NCI-H524 (cell line): ENCODE results near the gene PLA2G3.
A peak's percentile ranks its signal among the peaks of the same experiment; 100 is the strongest.
"Not testable (repeated sequence)": the region's sequence is repeated elsewhere in the genome, so short reads cannot be mapped to it uniquely, and the experiment has no call there.

Experiments
- DNase-seq, 2 experiments: peaks; one replicate each; lab custom pipeline; 2025; lab: John Stamatoyannopoulos, UW

Gene PLA2G3

DNA sequence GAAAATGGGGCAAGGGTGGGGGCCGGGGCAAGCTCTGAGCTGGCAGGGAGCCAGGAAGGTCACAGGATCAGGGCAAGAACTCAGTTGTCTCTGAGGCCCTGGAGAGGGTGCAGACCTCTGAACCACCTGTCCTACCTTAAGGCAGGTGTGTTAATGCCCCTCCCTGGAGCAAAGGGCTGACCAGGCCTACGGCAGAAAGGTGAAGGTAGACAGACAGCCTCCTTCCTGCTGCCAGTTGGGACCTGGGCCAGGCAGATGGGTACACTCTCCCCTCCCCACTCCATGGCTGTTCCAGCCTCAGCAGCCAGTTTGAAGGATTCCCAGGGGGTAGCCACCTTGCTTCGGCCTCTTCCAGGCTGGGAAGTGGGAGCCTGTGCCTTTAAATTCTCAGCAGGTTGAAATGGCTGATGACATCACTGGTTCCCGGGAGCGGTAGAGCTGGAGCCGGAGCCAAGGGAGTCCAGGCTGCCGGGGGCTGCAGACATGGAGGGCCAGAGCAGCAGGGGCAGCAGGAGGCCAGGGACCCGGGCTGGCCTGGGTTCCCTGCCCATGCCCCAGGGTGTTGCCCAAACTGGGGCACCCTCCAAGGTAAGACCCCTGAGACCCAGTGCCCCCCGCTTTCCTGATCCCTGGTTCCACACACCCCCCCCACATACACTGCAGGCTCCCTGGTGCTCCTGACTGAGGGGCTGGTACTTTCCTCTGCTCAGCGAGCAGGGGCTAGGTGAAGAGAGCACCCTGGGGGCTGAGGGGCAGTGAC is 17.6 kb downstream of the PLA2G3 start, which contains the start of gene INPP5J:
Gene INPP5J (plus strand): TSS at position 435 of the 760 bp plus-strand sequence. CDS start 49 bp downstream, at position 484.
- DNase-seq = peak in 1 of 2 experiments; percentile 42

- DNase-seq = no peak
Observed at GRCh38 chr22:31122196-31122531, 18.1 kb downstream of the PLA2G3 start.

GRCh38 chr22:31121403-31121802 is 18.9 kb downstream of the PLA2G3 start:
- DNase-seq = no peak

- DNase-seq = no peak
Observed at GRCh38 chr22:31120642-31121041, 19.7 kb downstream of the PLA2G3 start.

GRCh38 chr22:31120230-31120629 is 20.1 kb downstream of the PLA2G3 start:
- DNase-seq = no peak

GRCh38 chr22:31119026-31119717 is 21.1 kb downstream of the PLA2G3 start:
- no peak for DNase-seq

GRCh38 chr22:31118046-31118820 is 22.1 kb downstream of the PLA2G3 start:
- DNase-seq = no peak

GRCh38 chr22:31112547-31113091 is 27.7 kb downstream of the PLA2G3 start:
- not testable (repeated sequence) for DNase-seq

DNA sequence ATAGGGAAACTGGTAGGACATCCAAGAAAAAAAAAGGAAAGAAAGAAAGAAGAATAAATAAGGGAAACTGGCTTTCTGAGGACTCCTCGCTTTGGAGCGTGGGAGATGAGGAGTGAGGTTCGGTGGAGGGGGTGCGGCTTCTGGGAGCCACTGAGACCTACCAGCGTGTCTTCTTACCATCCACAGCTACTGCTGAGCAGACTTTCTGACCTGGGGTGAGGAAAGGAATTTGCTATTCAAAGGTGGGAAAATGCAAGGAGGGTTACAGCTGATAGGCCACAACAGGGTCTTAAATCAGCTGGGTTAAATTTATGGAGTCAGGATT is 32.5 kb downstream of the PLA2G3 start:
- no peak for DNase-seq

GRCh38 chr22:31107178-31107893 is 33.0 kb downstream of the PLA2G3 start, which contains the start of gene SELENOM:
TSS of gene SELENOM (minus strand) at chr22:31107568. CDS start at chr22:31107505, 63 bp downstream.
- DNase-seq = peak; percentile 98

- no peak for DNase-seq
Observed at GRCh38 chr22:31106731-31107177, 33.6 kb downstream of the PLA2G3 start.

- peak; percentile 32 to 60 for DNase-seq
Observed at GRCh38 chr22:31106001-31106571, 34.2 kb downstream of the PLA2G3 start.

GRCh38 chr22:31105282-31105929 is 34.9 kb downstream of the PLA2G3 start:
- DNase-seq = no peak

DNA sequence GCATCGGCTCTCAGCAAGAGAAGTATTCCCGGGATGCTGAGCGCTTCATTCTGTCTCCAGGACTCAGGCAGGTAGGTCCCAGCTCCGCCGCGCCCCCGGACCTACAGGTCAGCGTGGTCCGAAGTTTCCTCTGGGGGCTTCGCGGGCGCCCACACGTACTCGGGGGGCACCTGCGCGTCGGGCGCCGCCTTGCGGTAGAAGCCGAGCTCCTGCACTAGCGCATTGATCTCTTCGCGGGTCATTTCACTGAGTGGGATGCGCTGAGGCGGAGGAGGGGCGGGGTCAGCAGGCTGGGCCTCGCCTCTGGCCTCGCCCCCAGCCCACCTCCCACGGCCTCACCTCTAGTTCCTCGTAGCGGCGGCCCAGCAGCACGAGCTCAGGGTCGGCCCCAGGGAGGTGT is 35.4 kb downstream of the PLA2G3 start:
- no peak for DNase-seq

DNA sequence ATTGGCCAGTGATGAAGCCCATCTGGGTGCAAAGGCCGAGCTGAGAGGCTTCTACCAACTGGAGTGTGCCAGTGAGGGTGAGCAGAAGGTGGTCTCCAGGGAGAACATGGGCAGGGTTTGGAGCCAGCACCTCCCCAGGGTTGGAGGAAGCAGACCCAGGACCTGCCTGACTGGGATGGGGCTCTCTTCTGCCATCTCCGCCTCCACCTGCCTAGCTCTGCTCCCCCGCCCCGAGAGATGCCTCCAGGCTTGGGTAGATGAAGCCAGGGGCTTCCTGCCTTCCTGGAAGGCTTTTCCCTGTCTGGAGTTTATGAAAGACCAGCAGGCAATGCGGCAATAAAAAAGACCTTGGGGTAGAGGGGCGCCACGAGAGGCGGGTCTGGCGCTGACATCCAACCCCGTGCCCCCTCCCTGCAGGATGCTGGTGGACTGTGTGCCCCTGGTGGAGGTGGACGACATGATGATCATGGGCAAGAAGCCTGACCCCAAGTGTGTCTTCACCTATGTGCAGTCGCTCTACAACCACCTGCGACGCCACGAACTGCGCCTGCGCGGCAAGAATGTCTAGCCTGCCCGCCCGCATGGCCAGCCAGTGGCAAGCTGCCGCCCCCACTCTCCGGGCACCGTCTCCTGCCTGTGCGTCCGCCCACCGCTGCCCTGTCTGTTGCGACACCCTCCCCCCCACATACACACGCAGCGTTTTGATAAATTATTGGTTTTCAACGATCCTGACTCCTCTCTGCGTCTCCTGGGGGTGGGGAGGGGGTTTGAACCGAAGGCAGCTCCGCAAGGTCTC is 36.2 kb downstream of the PLA2G3 start:
- DNase-seq = no peak

DNA sequence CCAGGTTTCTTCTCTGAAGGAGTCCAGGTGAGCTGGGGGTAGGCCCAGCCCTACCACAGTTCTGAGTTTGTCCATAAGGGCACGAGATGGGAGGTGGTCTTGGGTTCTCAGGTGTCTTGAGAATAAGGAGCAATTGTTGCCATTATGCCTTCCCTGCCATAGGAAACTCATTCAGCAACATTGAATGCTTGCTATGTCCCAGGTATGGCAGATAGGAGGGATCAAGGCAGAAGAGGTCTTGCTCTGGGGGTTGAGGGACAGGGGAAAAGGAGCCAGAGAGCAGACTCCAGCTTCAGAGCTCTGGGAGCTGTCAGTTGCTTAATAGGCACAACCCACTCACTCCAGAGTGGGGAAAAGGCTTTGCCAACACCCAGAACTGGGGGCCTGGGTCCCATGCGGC is 37.2 kb downstream of the PLA2G3 start:
- DNase-seq = no peak

DNA sequence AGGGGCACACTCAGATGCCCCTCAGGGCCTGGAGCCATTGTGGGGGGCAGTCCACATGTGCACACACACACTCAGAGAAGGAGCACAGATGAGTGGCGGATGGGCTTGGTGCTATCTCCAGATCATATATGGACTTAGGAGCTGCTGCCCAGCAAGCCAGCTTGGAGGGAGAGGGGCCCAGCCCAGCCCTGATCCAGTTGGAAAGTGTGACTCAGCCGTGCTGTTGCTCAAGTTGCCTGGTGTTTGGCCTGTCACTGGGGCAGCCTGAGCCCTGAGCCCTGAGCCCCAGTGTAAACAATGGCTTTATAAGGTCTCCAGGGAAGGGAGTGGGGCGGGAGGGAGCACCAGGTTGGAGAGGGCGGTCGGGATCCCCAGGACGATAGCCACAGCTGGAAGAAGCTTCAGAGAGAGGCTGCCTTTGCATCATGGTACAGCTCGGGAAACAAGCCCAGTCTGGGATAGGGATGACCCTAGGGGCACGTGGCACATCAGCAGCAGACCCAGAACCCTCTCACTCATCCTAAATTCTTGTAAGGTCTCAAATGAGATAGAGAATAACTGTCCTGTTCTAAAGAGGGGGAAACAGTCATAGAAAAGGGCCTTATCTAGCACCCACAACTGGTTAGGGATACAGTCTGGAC is 37.7 kb downstream of the PLA2G3 start:
- DNase-seq = no peak

DNA sequence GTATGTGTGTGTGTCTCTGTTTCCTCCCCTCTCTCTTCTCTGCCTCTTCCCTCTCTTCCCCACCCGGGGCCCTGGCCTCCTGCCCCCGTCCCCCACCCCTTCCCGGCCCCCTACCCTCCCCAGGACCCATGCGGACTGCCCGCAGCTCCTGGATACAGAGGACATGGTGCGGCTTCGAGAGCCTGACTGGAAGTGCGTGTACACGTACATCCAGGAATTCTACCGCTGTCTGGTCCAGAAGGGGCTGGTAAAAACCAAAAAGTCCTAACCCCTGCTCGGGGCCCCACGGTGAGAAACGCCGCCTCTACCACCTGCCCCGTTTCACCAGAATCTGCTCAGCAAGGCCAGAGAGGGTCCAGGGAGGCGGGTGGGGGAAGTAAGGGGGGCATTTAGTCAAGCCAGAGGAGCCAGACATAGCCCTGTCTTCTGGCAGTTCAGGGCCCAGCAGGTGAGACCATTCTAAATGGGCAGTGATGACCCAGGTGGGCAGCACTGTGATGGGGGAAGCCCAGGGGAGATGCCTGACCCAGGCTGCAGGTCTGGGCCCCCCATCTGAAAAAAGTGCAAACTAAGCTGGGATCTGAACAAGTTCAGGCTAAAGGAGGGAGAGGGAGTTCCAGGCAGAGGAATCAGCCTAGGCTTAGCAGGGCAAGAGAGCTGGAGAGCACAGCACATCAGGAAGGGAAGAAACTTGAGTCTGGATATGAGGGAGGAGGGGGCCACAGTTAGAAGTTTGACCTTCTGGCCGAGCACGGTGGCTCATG is 39.4 kb downstream of the PLA2G3 start:
- DNase-seq = no peak
